ENCODE data around the gene AGPAT4.
"Not testable (repeated sequence)": the region's sequence is repeated elsewhere in the genome, so short reads cannot be mapped to it uniquely, and the experiment has no call there.

The AGPAT4 gene

DNA sequence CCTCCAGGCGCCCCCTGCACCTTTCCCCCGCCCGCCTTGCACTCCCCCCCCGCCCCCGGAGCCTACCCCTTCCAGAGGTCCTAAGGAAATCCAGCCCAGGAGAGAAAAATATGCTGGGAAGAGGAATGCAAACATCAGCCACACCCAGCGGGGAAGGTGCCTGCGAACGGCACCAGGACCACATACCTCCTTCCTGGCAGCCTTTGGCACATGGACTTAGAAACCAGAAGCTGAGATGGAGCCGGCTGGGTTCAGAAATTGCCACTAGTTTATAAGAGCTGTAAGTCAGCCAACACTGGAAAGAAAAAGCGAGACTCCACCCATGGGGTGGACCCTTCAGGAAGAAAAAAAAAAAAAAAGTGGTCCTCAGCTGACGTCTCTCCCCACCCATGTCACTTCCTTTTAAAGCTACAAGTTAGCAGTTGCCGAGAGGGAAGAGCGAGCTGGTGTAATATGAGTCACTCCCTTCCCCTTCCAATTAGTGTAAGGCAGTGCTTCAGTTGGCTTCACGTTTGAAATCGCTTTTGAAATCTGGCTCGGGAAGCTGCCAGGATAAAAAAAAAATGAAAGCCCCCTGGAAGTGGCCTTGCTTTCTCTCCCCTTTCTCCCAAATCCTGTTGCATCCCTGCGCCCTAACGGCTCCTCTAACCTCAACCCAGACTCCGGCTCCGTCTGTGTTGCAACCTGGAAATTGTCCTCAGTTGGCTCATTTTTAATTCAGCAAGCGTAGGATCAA, at the start of gene AGPAT4:
Gene AGPAT4, minus strand, starts transcription at position 310 of the 736 bp plus-strand sequence. CDS start 41,848 bp downstream, outside the sequence.
- DNase-seq (ENCODE audit: low read depth in 3 of 3), result peak; percentile 32 to 37 (median 35)

GRCh38 chr6:161319231-161319630, 45.4 kb upstream of the AGPAT4 start:
- no peak for DNase-seq (ENCODE audit: low read depth in 3 of 3)

DNA sequence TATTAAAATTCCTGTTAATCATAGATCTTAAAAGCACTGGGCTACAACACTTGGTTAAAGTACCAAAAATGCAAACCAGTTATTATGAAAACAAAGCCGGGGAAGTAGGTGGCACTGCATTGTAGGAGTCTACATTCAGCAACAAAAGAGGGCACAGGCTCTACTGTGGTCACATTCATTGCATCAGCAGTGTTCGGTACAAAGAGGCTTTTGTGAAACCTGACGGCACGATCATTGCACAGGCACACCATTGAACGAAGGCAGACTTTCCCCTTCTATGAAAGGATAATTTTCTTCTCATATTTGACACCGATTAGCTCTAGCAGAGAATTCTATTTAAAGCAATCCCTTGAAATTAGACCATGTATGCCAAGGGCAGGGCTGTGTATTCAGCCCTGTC, 44.6 kb upstream of the AGPAT4 start:
- no peak for DNase-seq (ENCODE audit: low read depth in 3 of 3)

DNA sequence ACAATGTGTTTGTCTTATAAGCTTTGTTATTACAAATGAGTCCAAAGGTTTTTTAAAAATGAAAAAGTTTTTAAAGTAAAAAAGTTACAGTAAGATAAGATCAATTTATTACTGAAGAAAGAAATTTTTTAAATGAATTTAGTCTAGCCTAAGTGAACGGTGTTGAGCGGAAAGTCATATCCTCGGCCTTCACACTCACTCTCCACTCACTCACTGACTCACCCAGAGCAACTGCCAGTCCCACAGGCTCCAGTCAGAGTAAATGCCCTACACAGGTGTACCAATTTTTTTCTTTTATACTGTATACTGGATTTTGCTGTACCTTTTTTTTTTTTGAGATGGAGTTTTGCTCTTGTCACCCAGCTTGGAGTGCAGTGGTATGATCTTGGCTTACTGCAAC, 42.7 kb upstream of the AGPAT4 start:
- no peak for DNase-seq (ENCODE audit: low read depth in 3 of 3)

DNA sequence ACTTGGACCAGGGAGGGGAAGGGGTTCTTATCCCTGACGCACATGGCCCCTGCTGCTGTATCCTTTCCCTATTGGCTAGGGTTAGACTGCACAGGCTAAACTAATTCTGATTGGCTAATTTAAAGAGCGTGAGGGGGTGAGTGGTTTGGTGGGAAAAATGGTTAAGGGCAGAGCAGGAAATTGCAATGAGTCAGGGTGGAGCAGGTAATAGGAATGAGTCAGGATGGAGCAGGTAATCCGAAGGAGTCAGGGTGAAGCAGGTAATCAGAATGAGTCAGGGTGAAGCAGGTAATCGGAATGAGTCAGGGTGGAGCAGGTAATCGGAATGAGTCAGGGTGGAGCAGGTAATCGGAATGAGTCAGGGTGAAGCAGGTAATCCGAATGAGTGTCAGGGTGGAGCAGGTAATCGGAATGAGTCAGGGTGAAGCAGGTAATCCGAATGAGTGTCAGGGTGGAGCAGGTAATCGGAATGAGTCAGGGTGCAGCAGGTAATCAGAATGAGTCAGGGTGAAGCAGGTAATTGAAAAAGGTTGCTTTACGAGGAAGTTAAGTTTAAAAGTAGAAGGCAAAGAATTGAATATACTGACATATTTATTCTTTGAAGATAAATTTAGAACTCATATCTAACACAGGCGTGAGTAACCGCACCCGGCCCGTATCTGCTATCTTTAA, 41.5 kb upstream of the AGPAT4 start:
- DNase-seq (ENCODE audit: low read depth in 3 of 3), result not testable (repeated sequence)

DNA sequence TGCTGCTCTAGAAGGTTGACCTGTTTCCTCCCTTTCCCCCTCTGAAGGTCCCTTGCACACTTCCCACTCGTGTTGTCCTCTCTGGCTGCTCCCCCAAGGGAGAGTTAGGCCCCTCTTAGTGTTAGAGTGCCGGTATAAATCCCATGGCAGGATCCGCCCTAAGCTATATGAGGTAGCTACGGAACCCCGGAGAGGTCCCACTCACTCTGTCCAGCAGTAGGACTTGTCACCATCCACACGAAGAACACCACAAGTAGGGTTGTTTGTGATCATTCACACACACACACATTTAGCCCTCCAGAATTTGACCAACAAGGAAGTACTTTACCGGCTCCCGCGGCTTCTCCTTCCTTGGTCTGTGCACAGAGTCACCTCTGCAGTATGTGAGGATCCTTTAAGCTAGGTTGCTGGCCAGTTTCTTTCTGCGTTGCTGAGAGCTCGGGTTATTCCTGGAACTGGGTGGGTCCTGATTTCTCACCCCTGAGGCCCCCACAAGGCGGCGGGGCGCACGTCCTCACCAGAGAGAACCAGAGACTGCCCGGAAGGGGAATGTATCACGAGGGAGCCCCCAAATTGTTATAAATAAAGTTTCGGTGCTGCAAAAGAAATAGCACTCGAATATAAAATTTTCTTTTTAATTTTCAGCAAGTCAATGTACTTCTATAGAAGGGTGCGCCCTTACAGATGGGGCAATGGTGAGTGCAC, 40.8 kb upstream of the AGPAT4 start:
- DNase-seq (ENCODE audit: low read depth in 3 of 3), result not testable (repeated sequence)

DNA sequence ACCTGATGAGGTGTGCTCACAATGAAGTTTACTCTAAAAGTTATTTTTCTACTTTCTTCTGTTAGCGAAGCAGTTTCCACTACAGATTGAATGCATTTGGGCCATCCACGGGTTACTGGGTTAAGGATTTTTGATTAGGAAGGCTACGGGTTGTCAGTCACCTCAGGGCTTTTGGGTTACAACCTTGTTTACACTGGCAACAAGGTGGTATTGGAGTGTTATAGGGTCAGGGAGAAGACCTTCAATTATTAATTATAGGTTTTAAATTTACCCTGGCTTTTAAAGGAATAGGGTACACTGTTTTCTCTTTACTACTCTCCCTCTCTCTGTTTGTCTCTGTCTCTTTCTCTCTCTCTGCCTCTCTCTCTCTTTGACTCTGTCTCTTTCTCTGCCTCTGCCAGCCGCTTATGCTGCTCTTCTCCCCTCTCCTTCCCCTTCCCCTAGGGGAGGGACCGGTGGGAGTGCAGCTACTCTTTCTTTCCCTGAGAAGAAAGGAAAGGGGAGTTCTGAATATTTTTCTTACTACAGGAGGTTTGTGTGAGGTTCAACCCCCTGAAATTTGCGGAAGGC, 40.2 kb upstream of the AGPAT4 start:
- no peak for DNase-seq (ENCODE audit: low read depth in 3 of 3)

- not testable (repeated sequence) for DNase-seq (ENCODE audit: low read depth in 3 of 3)
Observed at GRCh38 chr6:161313475-161313874, 39.6 kb upstream of the AGPAT4 start.

GRCh38 chr6:161309774-161310173, 35.9 kb upstream of the AGPAT4 start:
- DNase-seq (ENCODE audit: low read depth in 3 of 3), result not testable (repeated sequence)

- no peak for DNase-seq (ENCODE audit: low read depth in 3 of 3)
Observed at GRCh38 chr6:161308075-161308655, 34.3 kb upstream of the AGPAT4 start.

DNA sequence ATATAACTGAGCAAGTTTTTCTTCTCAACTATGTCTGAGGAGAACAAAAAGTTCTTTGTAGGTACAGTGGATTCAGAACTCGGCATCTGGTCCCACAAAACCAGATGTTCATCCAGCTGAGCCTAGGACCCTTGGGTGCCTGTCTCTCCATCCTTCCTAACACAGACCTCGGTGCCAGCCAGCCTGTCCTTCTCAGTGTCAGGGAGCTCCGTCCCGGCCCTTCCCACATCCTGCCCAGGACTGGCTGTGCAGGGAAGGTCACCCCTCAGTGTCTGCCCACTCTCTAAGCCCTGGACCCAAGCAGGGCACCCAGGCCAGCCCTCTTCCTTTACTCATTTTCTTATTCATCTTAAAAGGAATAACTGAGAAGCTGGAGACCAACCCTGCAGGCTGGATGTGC, 32.0 kb upstream of the AGPAT4 start:
- DNase-seq (ENCODE audit: low read depth in 3 of 3), result no peak

DNA sequence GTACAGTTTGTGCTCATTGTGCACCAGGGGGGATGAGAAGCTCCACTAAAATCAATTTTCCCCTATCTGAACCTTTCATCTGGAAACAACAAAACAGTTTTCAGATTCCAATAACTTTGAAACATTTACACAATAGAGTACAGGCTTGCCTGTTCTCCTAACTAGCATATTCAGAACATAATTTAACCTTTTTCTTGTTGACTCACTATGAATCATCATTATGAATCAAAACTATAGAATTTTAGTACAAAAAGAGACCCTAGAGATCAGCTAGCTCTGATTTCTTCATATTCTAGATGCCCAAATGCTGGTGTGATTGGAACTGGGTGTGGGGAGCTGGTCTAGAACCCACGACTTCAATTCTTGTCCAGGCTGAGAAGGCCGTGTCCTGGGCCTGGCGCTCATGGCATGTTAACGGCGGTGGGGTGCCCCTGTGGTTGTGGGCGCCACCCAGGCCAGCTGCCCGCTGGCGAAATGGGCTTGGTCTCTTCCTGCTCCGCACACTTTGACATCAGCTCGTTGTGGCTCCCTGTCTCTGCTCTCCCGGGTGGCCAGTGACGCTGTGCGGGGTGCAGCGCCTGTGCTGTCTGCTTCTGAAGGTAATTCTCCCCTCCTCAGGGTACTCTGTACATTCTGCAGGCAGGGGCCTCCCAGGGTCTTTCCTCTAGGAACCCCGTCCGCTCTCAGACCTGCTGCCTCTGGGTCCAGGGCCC, 29.9 kb upstream of the AGPAT4 start:
- DNase-seq (ENCODE audit: low read depth in 3 of 3), result no peak

GRCh38 chr6:161302949-161303348, 29.1 kb upstream of the AGPAT4 start:
- DNase-seq (ENCODE audit: low read depth in 3 of 3), result no peak

DNA sequence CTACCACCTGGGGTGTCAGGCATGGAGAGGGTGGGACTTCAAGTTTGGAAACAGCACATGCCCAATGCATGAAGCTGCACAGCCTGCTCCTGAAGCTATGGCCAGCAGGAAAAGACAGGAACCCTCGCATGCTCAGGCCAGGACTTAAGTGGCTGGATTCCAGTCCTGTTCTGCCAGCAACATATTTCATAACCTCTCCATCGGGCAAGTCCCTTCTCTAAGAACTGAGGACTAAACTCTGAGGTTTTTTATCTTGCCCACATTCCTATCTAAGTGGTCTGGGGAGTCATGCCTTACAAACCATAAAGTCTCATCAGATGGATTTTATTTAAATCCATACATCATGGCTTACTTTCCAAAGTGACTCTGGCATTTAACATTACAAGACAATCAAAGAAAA, 27.5 kb upstream of the AGPAT4 start:
- DNase-seq (ENCODE audit: low read depth in 3 of 3), result no peak

GRCh38 chr6:161300823-161301222, 27.0 kb upstream of the AGPAT4 start:
- DNase-seq (ENCODE audit: low read depth in 3 of 3), result no peak

- DNase-seq (ENCODE audit: low read depth in 3 of 3), result no peak
Observed at GRCh38 chr6:161299726-161300125, 25.9 kb upstream of the AGPAT4 start.

GRCh38 chr6:161295784-161296183, 21.9 kb upstream of the AGPAT4 start:
- no peak for DNase-seq (ENCODE audit: low read depth in 3 of 3)

DNA sequence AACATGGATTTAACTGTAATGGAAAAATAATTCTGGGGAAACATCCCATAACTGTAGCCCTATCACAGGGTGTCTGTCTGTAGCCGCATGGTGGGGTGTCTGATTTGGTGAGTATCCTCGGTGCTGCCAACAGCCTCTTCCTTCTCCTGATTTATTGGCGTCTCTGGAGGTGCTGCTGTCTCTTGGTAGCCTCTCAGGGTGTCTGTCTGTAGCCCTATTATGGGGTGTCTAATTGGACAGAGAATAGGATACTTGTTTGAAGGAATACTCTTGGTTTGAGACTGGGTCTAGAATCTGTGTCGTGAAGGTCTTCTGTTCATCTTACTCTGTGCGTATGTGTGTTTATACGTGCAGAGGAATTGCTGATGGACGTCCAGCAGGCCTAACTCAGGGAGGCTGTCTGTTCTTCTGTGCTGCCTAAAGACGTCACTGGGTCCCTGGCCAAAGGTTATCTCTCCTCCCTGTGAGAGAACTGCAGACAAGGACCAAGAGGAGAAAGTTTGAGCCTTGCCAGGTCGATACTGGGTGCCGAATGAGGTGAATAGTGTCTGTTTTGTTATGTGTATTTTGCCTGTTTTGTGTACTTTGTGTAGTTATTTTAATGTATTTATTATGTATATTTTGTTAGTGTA, 18.9 kb upstream of the AGPAT4 start:
- no peak for DNase-seq (ENCODE audit: low read depth in 3 of 3)

DNA sequence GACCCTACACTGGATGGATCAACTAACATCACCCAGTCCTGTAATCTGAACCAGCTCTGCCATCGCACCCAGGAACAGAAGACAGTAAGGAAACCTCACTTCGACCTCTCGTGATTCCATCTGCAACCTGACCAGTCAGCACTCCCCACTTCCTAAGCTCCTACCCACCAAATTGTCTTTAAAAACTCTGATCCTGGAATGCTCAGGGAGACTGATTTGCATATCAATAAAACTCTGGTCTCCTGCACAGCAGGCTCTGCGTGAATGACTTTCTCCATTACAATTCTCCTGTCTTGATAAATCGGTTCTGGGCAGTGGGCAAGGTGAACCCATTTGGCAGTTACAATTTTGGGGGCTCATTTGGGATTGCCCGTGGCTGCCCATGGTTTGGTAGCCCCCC, 18.3 kb upstream of the AGPAT4 start:
- no peak for DNase-seq (ENCODE audit: low read depth in 3 of 3)

DNA sequence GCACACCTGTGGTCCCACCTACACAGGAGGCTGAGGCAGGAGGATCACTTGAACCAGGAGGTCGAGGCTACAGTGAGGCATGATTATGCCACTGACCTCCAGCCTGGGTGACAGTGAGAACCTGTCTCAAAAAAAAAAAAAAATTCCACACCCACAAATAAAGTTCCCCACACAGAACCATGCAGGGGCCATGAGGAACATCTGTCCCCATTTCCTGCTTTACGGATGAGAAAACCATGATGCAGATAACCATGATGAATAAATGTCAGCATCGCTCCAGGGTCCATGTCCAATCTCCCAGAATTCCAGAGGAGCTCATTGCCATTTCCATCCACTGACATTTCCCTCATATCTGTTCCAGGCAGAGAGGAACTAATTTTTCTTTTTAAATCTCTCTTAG, 16.9 kb upstream of the AGPAT4 start:
- no peak for DNase-seq (ENCODE audit: low read depth in 3 of 3)

DNA sequence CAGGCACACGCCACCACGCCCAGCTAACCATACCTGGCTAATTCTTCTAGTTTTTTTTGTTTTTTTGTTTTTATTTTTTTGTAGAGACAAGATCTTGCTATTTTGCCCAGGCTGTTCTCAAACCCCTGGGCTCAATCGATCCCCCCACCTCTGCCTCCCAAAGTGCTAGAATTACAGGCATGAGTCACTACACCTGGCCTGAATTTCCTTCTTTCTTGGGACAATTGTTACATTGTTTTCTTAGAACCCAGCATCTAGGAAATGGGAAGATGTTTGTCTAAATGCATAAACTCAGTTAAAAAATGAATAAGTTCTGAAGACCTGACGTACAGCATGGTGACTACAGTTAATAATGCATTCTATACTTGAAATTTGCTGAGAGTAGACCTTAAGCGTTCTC, 10.8 kb upstream of the AGPAT4 start:
- no peak for DNase-seq (ENCODE audit: low read depth in 3 of 3)

All from stimulated activated CD4-positive, alpha-beta T cell treated with anti-CD3 and anti-CD28 coated beads, TNF-alpha, amount 100 ng/mL, for 24 hours (primary cell).